WI38 (cell line): ENCODE data around the gene LRRC27.

Experiments used
- H3K4me3 ChIP-seq: 2 replicates; pipeline ENCODE4 v1.5.1; 2011; ENCODE audit warnings: low read depth, mild to moderate bottlenecking, control low read depth, low read length
- CTCF ChIP-seq: IDR thresholded peaks from 2 replicates; pipeline ENCODE4 v1.5.1; 2012; ENCODE audit warnings: low read depth, mild to moderate bottlenecking, control low read depth, low read length

Gene LRRC27

DNA sequence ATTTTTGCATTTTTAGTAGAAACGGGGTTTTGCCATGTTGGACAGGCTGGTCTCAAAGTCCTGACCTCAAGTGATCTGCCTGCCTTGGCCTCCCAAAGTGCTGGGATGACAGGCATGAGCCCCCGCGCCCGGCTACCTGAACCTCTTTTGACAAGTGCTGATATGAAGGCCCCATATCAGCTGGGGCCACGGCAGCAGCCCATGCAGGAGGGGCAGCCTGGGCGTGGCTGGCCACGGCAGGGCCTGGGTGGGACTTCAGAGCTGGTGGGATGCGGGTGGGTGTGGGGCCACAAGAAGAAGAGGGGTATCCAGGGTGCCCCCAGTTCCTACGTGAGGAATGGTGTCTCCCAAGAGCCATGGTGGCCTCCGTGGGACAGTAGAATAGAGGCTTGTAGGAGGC is 6.9 kb downstream of the LRRC27 start:
- TF ChIP-seq CTCF: no peak
- H3K4me3 ChIP-seq: no peak overlapping the region

- no peak for TF ChIP-seq CTCF
- no peak overlapping the region for H3K4me3 ChIP-seq
Observed at GRCh38 chr10:132339276-132339675, 7.3 kb downstream of the LRRC27 start.

GRCh38 chr10:132341017-132341416 is 9.0 kb downstream of the LRRC27 start:
- TF ChIP-seq CTCF: no peak
- no peak overlapping the region for H3K4me3 ChIP-seq

DNA sequence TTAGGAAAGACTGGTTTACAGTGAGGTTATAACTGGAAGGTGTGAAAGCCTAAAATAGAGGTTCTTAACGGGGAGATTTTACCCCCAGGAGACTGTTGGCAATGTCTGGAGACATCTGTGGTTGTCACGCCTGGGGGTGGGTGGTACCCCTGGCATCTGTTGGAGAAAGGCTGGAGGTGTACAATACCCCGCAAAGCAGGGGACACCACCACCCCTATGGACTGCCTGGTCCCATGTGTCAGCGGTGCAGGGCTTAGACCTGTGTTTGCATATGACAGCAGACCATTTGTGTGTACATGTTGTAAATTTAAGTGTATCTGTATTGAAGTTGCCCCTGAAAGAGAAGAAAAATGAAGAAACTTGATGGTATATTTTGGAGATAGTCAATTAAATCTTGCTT is 9.8 kb downstream of the LRRC27 start:
- no peak for TF ChIP-seq CTCF
- no peak overlapping the region for H3K4me3 ChIP-seq

DNA sequence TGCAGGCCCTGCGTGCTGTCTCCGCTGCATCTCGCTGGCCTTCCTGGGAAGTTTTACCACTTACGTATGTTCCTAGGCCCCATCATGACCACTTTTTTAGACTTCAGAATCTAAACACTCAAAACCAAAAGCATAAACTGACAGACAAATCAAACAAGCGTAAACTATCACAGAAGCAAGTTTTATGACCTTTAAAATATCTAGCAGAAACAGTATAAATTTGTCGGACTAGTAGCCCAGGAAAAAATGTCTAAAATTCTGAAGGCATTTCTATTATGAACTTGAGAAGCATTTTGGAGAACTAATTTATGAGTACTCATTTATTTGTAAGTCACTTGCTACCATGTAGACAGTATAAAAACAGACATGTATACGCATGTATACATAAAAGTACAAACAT is 10.6 kb downstream of the LRRC27 start:
- TF ChIP-seq CTCF: no peak

GRCh38 chr10:132344386-132344785 is 12.4 kb downstream of the LRRC27 start:
- H3K4me3 ChIP-seq: no peak overlapping the region
- no peak for TF ChIP-seq CTCF

More for the DNA sequence above, 10.6 kb downstream of the LRRC27 start:
- no peak overlapping the region for H3K4me3 ChIP-seq

DNA sequence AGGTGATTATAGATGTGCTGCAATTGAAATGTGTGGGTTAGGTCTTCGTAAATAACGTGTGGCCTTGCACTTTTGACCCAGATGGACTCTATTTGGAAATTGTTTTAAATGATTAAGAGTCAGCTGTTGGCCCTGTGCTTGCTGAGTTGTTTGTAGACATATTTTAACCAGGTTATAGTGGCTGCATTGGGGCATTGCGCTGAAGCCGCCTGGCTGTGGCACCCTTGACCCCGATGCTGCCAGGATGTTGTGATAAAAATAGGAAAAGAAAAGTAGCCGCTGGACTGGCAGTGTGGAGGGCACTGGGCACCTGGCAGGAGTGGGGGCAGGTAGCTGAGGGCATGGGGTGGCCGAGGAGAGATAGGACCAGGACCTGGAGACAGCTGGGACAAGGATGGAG is 13.4 kb downstream of the LRRC27 start:
- TF ChIP-seq CTCF: no peak
- H3K4me3 ChIP-seq: no peak overlapping the region
